Adrenal gland (tissue), 12 donors: Measurements from ENCODE around the gene PDE7B. TPM values are rescaled to one million over a fixed set of nuclear protein-coding genes. Genes with fewer than 3 reads are reported as not detected.
A peak's percentile ranks its signal among the peaks of the same experiment; 100 is the strongest.

ENCODE experiments used
- DNase-seq, 7 donors: peaks; one replicate each; pipeline ENCODE4 v3.0.0-alpha.2; 2019 to 2020
- H3K27ac ChIP-seq, 5 donors: fragments of 200-600 bp; sonication (generic) in 4 of 5; 1 replicate in 3 of 5; 2 replicates in 2 of 5; pipeline versions ENCODE4 v1.5.1 to v1.8.0; 2016 to 2020; ENCODE audit warnings: mild to moderate bottlenecking in 1 of 5
- H3K27me3 ChIP-seq: fragments of 200-600 bp; 2 replicates; pipeline ENCODE4 v1.8.0; 2021
- H3K36me3 ChIP-seq, 2 donors: fragments of 200-600 bp; replicated peaks in 1 of 2; 1 replicate in 1 of 2; 2 replicates in 1 of 2; pipeline versions ENCODE4 v1.5.1 to v1.8.0; 2018 to 2022
- H3K4me1 ChIP-seq, 2 donors: fragments of 200-600 bp; replicated peaks in 1 of 2; 1 replicate in 1 of 2; 2 replicates in 1 of 2; pipeline versions ENCODE4 v1.5.1 to v1.8.0; 2018 to 2021
- H3K4me3 ChIP-seq, 4 donors: fragments of 200-600 bp; sonication (generic) in 3 of 4; one replicate each; pipeline ENCODE4 v1.5.1; 2016 to 2018
- H3K9me3 ChIP-seq, 3 donors: fragments of 200-600 bp; sonication (generic) in 1 of 3; replicated peaks in 1 of 3; 1 replicate in 2 of 3; 2 replicates in 1 of 3; pipeline versions ENCODE4 v1.5.1 to v1.8.0; 2016 to 2021
- CTCF ChIP-seq, 6 experiments: fragments of 450-650 bp in 4 of 6; fragments of 200-600 bp in 2 of 6; sonication (generic) in 1 of 6; IDR thresholded peaks; 1 replicate in 5 of 6; 2 replicates in 1 of 6; pipeline versions ENCODE4 v1.5.1 to v1.8.0; 2016 to 2021; ENCODE audit warnings: antibody characterized with exemption in 6 of 6, mild to moderate bottlenecking in 2 of 6, moderate library complexity in 1 of 6
- POLR2A ChIP-seq, 2 donors: fragments of 450-650 bp; IDR thresholded peaks; one replicate each; pipeline ENCODE4 v1.6.1; 2017; ENCODE audit warnings: antibody characterized with exemption in 2 of 2, mild to moderate bottlenecking in 2 of 2, moderate library complexity in 1 of 2
- WGBS, 4 donors: extraction: QIAGEN DNeasy Blood & Tissue Kit in 2 of 4; methylation state at CpG; one replicate each; pipeline versions ENCODE4 v1.1.5 to v1.1.7; 2013 to 2017; 5-methylcytosine and 5-hydroxymethylcytosine counted together
- intact Hi-C, 2 donors: fragments of 100-400 bp; cut with DNase I; formaldehyde crosslinking; loops; one replicate each; pipeline versions ENCODE4 v1.14.1 to v1.15.0; 2022 to 2023
- polyA plus RNA-seq, 3 donors: library from polyadenylated mRNA; stranded (reverse); fragments of 200-250 nt in 2 of 3; fragments of 350-450 nt in 1 of 3; fragmentation: Illumina TruSeq in 1 of 3; extraction: RNeasy Lipid Tissue Mini Kit (QIAGEN cat#74804) in 1 of 3; gene quantifications; one replicate each; pipeline ENCODE4 v1.2.3, GENCODE V29; 2013 to 2014
- total RNA-seq, 9 donors: library from RNA; depleted of rRNA in 4 of 9; stranded (reverse); fragments of >200 nt in 4 of 9; fragments of 120-200 nt in 1 of 9; fragmentation: NEBNext Ultra II Directional in 1 of 9; extraction: Animal tissue kit (Norgen Biotek cat#: 25700) in 1 of 9; gene quantifications; one replicate each; pipeline versions ENCODE4 v1.1.0 to v1.2.4, GENCODE V29; 2013 to 2023
- donor health status: healthy with polysubstance abuse.
- donor health status: Bipolar disorder and iron deficiency.
- donor health status: DM: yes; HTN: yes; CAD: no.
- donor health status: DM: no; HTN: no; CAD: no.
- donor health status: DM: no; HTN: no; CAD: no.
- donor health status: DM: yes; HTN: yes; CAD: no.

Gene PDE7B
- total and polyA plus RNA-seq, 12 donors, result 1.3 to 11.5 (median 5.2) TPM

- Histone ChIP-seq H3K27ac (no peak overlapping the region), H3K27me3 (no peaks in the 10 kb centered on the region), H3K4me3 (no peak overlapping the region), H3K4me1 (peaks cover 0 to 28% of the 10 kb centered on the region in 2 donors), H3K36me3 (no peaks in the 10 kb centered on the region), H3K9me3 (no peaks in the 10 kb centered on the region)
- intact Hi-C loops, result no loop called here
- DNase-seq, result no peak
- WGBS, 4 donors, result 60 to 73% (median 64%) methylated on average over 2 of the region's 2 CpGs
- no peak for TF ChIP-seq CTCF (IDR thresholded peaks at IDR 0.05)
- TF ChIP-seq POLR2A (IDR thresholded peaks at IDR 0.05), result no peak
These were observed 265.6 kb downstream of the PDE7B start for GRCh38 chr6:136117081-136117480.

- Histone ChIP-seq H3K4me3 (no peak overlapping the region), H3K9me3 (no peaks in the 10 kb centered on the region), H3K27ac (no peak overlapping the region), H3K36me3 (no peaks in the 10 kb centered on the region), H3K4me1 (peaks cover 0 to 28% of the 10 kb centered on the region in 2 donors), H3K27me3 (no peaks in the 10 kb centered on the region)
- TF ChIP-seq CTCF (IDR thresholded peaks at IDR 0.05), result no peak
- TF ChIP-seq POLR2A (IDR thresholded peaks at IDR 0.05), result no peak
- intact Hi-C loops, result no loop called here
- DNase-seq, result peak in 1 of 7 donors; percentile 26
- 42 to 59% (median 50%) methylated on average over 6 of the region's 6 CpGs for WGBS, 4 donors
These were observed 267.3 kb downstream of the PDE7B start for GRCh38 chr6:136118787-136119186.

GRCh38 chr6:136123468-136123867, 272.0 kb downstream of the PDE7B start:
- intact Hi-C loops, result no loop called here
- TF ChIP-seq CTCF (IDR thresholded peaks at IDR 0.05) (no peak), POLR2A (IDR thresholded peaks at IDR 0.05) (no peak)
- 37 to 55% (median 46%) methylated on average over 1 of the region's 1 CpG for WGBS, 4 donors
- Histone ChIP-seq H3K4me3 (no peak overlapping the region), H3K27me3 (no peaks in the 10 kb centered on the region), H3K27ac (no peak overlapping the region), H3K36me3 (no peaks in the 10 kb centered on the region), H3K9me3 (no peaks in the 10 kb centered on the region), H3K4me1 (peaks cover 0 to 25% of the 10 kb centered on the region in 2 donors)
- no peak for DNase-seq

GRCh38 chr6:136125585-136125984, 274.1 kb downstream of the PDE7B start:
- H3K4me3 ChIP-seq, result no peak overlapping the region
- no peak for DNase-seq
- intact Hi-C loops, result no loop called here
- H3K27ac ChIP-seq, result no peak overlapping the region
- H3K27me3 ChIP-seq, result no peaks in the 10 kb centered on the region
- H3K36me3 ChIP-seq, result no peaks in the 10 kb centered on the region
- no peak for TF ChIP-seq POLR2A (IDR thresholded peaks at IDR 0.05)
- TF ChIP-seq CTCF (IDR thresholded peaks at IDR 0.05), result no peak
- H3K4me1 ChIP-seq, result peaks cover 0 to 15% of the 10 kb centered on the region in 2 donors
- H3K9me3 ChIP-seq, result no peaks in the 10 kb centered on the region
- 86 to 97% (median 92%) methylated on average over 2 of the region's 2 CpGs for WGBS, 4 donors
